Neural cell (in vitro differentiated cells): ENCODE data around the gene RSPO3. TPM values are rescaled to one million over a fixed set of nuclear protein-coding genes. Genes with fewer than 3 reads are reported as not detected.

Experiments used
- H2AFZ ChIP-seq: fragments of 200-600, 300-800 bp; sonication (generic), shearing (Covaris generic); 2 replicates; pipeline ENCODE4 v1.6.0; 2014; ENCODE audit warnings: low read depth, mild to moderate bottlenecking, antibody characterized with exemption, low read length, moderate library complexity
- H3F3A ChIP-seq: fragments of 200-600 bp; shearing (Covaris generic); 2 replicates; pipeline ENCODE4 v1.6.1; 2016; ENCODE audit warnings: mild to moderate bottlenecking, moderate library complexity, mixed read lengths, antibody characterized with exemption, low read length; ENCODE audit not compliant: insufficient read depth, poor library complexity, severe bottlenecking
- H3K27ac ChIP-seq: fragments of 200-600, 300-800 bp; sonication (generic), shearing (Covaris generic); 2 replicates; pipeline ENCODE4 v1.5.1; 2014; ENCODE audit warnings: mild to moderate bottlenecking, low read length, moderate library complexity
- H3K27me3 ChIP-seq: fragments of 300-800, 200-600 bp; sonication (generic), shearing (Covaris generic); 2 replicates; pipeline ENCODE4 v1.6.0; 2014; ENCODE audit warnings: mild to moderate bottlenecking, low read depth, low read length, moderate library complexity; ENCODE audit not compliant: insufficient read depth
- H3K36me3 ChIP-seq: fragments of 300-800, 200-600 bp; sonication (generic), shearing (Covaris generic); 2 replicates; pipeline ENCODE4 v1.5.1; 2014; ENCODE audit warnings: mild to moderate bottlenecking, antibody characterized with exemption, low read length, moderate library complexity; ENCODE audit not compliant: insufficient read depth
- H3K4me2 ChIP-seq: fragments of 300-800, 200-600 bp; sonication (generic), shearing (Covaris generic); 2 replicates; pipeline ENCODE4 v1.6.0; 2014; ENCODE audit warnings: mild to moderate bottlenecking, low read length
- H3K4me3 ChIP-seq: fragments of 300-800, 200-600 bp; sonication (generic), shearing (Covaris generic); 2 replicates; pipeline ENCODE4 v1.5.1; 2014; ENCODE audit warnings: mild to moderate bottlenecking, low read length, moderate library complexity
- H3K79me2 ChIP-seq: fragments of 200-600 bp; shearing (Covaris generic); replicated peaks from 2 replicates; pipeline ENCODE4 v1.6.0; 2014; ENCODE audit warnings: mild to moderate bottlenecking, low read length, moderate library complexity; ENCODE audit not compliant: insufficient read depth
- H3K9ac ChIP-seq: fragments of 300-800, 200-600 bp; sonication (generic), shearing (Covaris generic); 2 replicates; pipeline ENCODE4 v1.6.1; 2016; ENCODE audit warnings: mild to moderate bottlenecking, low read length, mixed read lengths
- H3K9me2 ChIP-seq: fragments of 200-600 bp; shearing (Covaris generic); 2 replicates; pipeline ENCODE4 v1.6.1; 2016; ENCODE audit warnings: mild to moderate bottlenecking, low read length, mixed read lengths; ENCODE audit not compliant: insufficient read depth
- H3K9me3 ChIP-seq: fragments of 200-600, 300-800 bp; sonication (generic), shearing (Covaris generic); 2 replicates; pipeline ENCODE4 v1.6.1; 2016; ENCODE audit warnings: mild to moderate bottlenecking, mixed run types, low read length, moderate library complexity, mixed read lengths
- H4K20me1 ChIP-seq: fragments of 200-600 bp; shearing (Covaris generic); 2 replicates; pipeline ENCODE4 v1.6.1; 2016; ENCODE audit warnings: mild to moderate bottlenecking, mixed run types; ENCODE audit not compliant: insufficient read depth
- CTCF ChIP-seq: fragments of 450-650 bp; IDR thresholded peaks from 2 replicates; pipeline ENCODE4 v1.5.1; 2014; ENCODE audit warnings: antibody characterized with exemption, mild to moderate bottlenecking, moderate library complexity; ENCODE audit not compliant: poor library complexity, severe bottlenecking
- EP300 ChIP-seq: fragments of 450-650 bp; conservative IDR thresholded peaks from 2 replicates; pipeline ENCODE4 v1.6.1; 2014; ENCODE audit warnings: antibody characterized with exemption, mild to moderate bottlenecking, moderate library complexity; ENCODE audit not compliant: poor library complexity, severe bottlenecking
- EZH2 ChIP-seq: fragments of 200-600, 300-800 bp; shearing (Covaris generic), sonication (generic); IDR thresholded peaks from 2 replicates; pipeline ENCODE4 v1.6.1; 2014; ENCODE audit warnings: antibody characterized with exemption, low read length, borderline replicate concordance, mild to moderate bottlenecking; ENCODE audit not compliant: insufficient read depth, poor library complexity, severe bottlenecking
- MXI1 ChIP-seq: fragments of 450-650 bp; conservative IDR thresholded peaks from 2 replicates; pipeline ENCODE4 v1.6.1; 2014; ENCODE audit warnings: antibody characterized with exemption, mild to moderate bottlenecking; ENCODE audit not compliant: poor library complexity, severe bottlenecking
- POLR2AphosphoS5 ChIP-seq: IDR thresholded peaks from 2 replicates; pipeline ENCODE4 v1.6.1; 2012
- RAD21 ChIP-seq: fragments of 450-650 bp; conservative IDR thresholded peaks from 2 replicates; pipeline ENCODE4 v1.6.1; 2014; ENCODE audit warnings: antibody characterized with exemption, mild to moderate bottlenecking, moderate library complexity
- REST ChIP-seq: IDR thresholded peaks from 2 replicates; pipeline ENCODE4 v1.6.1; 2012; ENCODE audit warnings: borderline replicate concordance
- SMC3 ChIP-seq: fragments of 450-650 bp; conservative IDR thresholded peaks from 2 replicates; pipeline ENCODE4 v1.6.1; 2014; ENCODE audit warnings: antibody characterized with exemption, mild to moderate bottlenecking, moderate library complexity; ENCODE audit not compliant: poor library complexity
- TAF1 ChIP-seq: IDR thresholded peaks from 2 replicates; pipeline ENCODE4 v1.6.1; 2012; ENCODE audit warnings: low read depth
- polyA plus RNA-seq: library from polyadenylated mRNA; depleted of rRNA; stranded (reverse); fragments of >200 nt; gene quantifications from 2 replicates; pipeline ENCODE4 v1.2.3, GENCODE V29; 2014

The RSPO3 gene
- polyA plus RNA-seq, 1 donor from 2014 or later, result 0.48 TPM

GRCh38 chr6:127124172-127124571 is 5.7 kb downstream of the RSPO3 start:
- Histone ChIP-seq H3F3A (no peaks in the 10 kb centered on the region), H3K27me3 (peaks cover 22% of the 10 kb centered on the region), H3K9me2 (no peaks in the 10 kb centered on the region), H3K4me3 (no peak overlapping the region), H4K20me1 (no peaks in the 10 kb centered on the region), H3K9ac (no peak overlapping the region), H3K36me3 (no peaks in the 10 kb centered on the region), H3K27ac (no peak overlapping the region), H3K9me3 (no peaks in the 10 kb centered on the region), H2AFZ (no peak overlapping the region), H3K4me2 (no peak overlapping the region), H3K79me2 (no peaks in the 10 kb centered on the region)
- no peak for TF ChIP-seq POLR2AphosphoS5
- no peak for TF ChIP-seq EP300
- no peak for TF ChIP-seq SMC3
- no peak for TF ChIP-seq RAD21
- TF ChIP-seq MXI1, result no peak
- TF ChIP-seq EZH2, result no peak
- no peak for TF ChIP-seq CTCF
- no peak for TF ChIP-seq REST
- no peak for TF ChIP-seq TAF1

- H3K36me3 ChIP-seq, result no peaks in the 10 kb centered on the region
- H4K20me1 ChIP-seq, result no peaks in the 10 kb centered on the region
- no peaks in the 10 kb centered on the region for H3K9me3 ChIP-seq
- no peak overlapping the region for H2AFZ ChIP-seq
- H3K79me2 ChIP-seq, result no peaks in the 10 kb centered on the region
- peaks cover 17% of the 10 kb centered on the region for H3K27me3 ChIP-seq
- H3K9ac ChIP-seq, result no peak overlapping the region
- H3K4me2 ChIP-seq, result no peak overlapping the region
- H3K4me3 ChIP-seq, result no peak overlapping the region
- TF ChIP-seq SMC3, result no peak
- no peaks in the 10 kb centered on the region for H3K9me2 ChIP-seq
- no peak overlapping the region for H3K27ac ChIP-seq
- no peaks in the 10 kb centered on the region for H3F3A ChIP-seq
These were observed 6.2 kb downstream of the RSPO3 start for GRCh38 chr6:127124680-127125079.

- TF ChIP-seq EP300 (no peak), MXI1 (no peak), POLR2AphosphoS5 (no peak), REST (no peak), RAD21 (no peak), EZH2 (no peak), TAF1 (no peak), CTCF (no peak), SMC3 (no peak)
- H3K9me3 ChIP-seq, result no peaks in the 10 kb centered on the region
- no peak overlapping the region for H3K4me3 ChIP-seq
- no peak overlapping the region for H3K27ac ChIP-seq
- no peaks in the 10 kb centered on the region for H3F3A ChIP-seq
- H2AFZ ChIP-seq, result no peak overlapping the region
- no peaks in the 10 kb centered on the region for H3K79me2 ChIP-seq
- H4K20me1 ChIP-seq, result no peaks in the 10 kb centered on the region
- no peak overlapping the region for H3K9ac ChIP-seq
- H3K27me3 ChIP-seq, result no peaks in the 10 kb centered on the region
- H3K9me2 ChIP-seq, result no peaks in the 10 kb centered on the region
- no peak overlapping the region for H3K4me2 ChIP-seq
- no peaks in the 10 kb centered on the region for H3K36me3 ChIP-seq
These were observed 9.6 kb downstream of the RSPO3 start for GRCh38 chr6:127128066-127128465.
